Neural crest cell (in vitro differentiated cells): ENCODE results near the gene ELOVL5. TPM values are rescaled to one million over a fixed set of nuclear protein-coding genes. Genes with fewer than 3 reads are reported as not detected.
A peak's percentile ranks its signal among the peaks of the same experiment; 100 is the strongest.

Experiments used
- DNase-seq: peaks from one replicate; pipeline ENCODE4 v3.0.0; 2021; ENCODE audit warnings: low read depth, mixed read lengths, low spot score
- H3K27ac Mint-ChIP-seq: one replicate; pipeline ENCODE4 v1.8.0; 2021; ENCODE audit warnings: mild to moderate bottlenecking, mixed read lengths; ENCODE audit not compliant: unreplicated experiment
- H3K27me3 Mint-ChIP-seq: 2 replicates; pipeline ENCODE4 v1.8.0; 2021; ENCODE audit warnings: low read depth, mild to moderate bottlenecking, mixed read lengths
- H3K36me3 Mint-ChIP-seq: 2 replicates; pipeline ENCODE4 v1.8.0; 2021; ENCODE audit warnings: low read depth, mild to moderate bottlenecking, mixed read lengths
- H3K4me1 Mint-ChIP-seq: 2 replicates; pipeline ENCODE4 v1.8.0; 2021; ENCODE audit warnings: mixed read lengths
- H3K4me3 Mint-ChIP-seq: one replicate; pipeline ENCODE4 v1.8.0; 2021; ENCODE audit warnings: mild to moderate bottlenecking, mixed read lengths
- H3K9me3 Mint-ChIP-seq: 2 replicates; pipeline ENCODE4 v1.8.0; 2021; ENCODE audit warnings: mixed read lengths
- total RNA-seq: library from RNA; stranded (reverse); gene quantifications from 2 replicates; pipeline ENCODE4 v1.2.1, GENCODE V29; 2021
- TF ChIP-seq, protein P1 (sequence below): fragments of 200-600 bp; sonication (generic); conservative IDR thresholded peaks from 2 replicates; pipeline ENCODE4 v1.5.0; 2021; ENCODE audit warnings: antibody characterized with exemption, mild to moderate bottlenecking

The ELOVL5 gene
- total RNA-seq, 1 donor from 2014 or later, result 152 TPM

DNA sequence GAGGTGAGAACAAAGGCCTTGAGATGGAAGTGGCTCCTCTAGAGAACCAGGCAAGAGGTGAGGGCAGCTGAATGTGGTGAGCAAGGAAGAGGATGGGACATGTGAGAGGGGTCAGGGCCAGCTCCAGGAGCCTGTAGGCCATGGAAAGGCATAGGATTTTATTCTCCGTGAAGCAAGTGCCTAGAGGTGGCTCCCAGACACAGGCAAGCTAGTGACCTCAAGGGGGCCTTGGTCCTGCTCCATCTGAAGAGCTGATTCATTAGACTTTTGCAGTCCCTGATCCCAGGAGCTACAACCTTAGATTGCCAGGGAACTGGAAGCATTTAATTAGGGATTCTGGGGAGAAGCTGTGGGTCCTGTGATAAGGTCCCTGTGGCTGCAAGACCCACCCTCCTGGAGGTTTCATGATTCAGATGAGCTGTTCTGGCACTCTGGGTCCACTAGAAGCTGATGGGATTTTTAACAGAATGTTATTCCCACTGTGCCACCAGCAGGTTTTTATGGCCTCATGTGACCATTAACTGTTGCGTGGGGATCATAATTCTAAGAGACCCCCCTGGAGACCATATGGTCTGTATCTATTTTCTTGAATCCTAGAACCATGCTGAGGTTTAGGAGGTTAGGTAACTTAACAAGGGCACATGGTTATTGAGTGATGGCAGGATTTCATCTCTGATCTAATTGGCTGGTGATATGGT lies 90.5 kb downstream of the ELOVL5 start:
- H3K9me3 Mint-ChIP-seq, result peaks cover 3% of the 10 kb centered on the region
- TF ChIP-seq, protein P1, sequence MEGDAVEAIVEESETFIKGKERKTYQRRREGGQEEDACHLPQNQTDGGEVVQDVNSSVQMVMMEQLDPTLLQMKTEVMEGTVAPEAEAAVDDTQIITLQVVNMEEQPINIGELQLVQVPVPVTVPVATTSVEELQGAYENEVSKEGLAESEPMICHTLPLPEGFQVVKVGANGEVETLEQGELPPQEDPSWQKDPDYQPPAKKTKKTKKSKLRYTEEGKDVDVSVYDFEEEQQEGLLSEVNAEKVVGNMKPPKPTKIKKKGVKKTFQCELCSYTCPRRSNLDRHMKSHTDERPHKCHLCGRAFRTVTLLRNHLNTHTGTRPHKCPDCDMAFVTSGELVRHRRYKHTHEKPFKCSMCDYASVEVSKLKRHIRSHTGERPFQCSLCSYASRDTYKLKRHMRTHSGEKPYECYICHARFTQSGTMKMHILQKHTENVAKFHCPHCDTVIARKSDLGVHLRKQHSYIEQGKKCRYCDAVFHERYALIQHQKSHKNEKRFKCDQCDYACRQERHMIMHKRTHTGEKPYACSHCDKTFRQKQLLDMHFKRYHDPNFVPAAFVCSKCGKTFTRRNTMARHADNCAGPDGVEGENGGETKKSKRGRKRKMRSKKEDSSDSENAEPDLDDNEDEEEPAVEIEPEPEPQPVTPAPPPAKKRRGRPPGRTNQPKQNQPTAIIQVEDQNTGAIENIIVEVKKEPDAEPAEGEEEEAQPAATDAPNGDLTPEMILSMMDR, result no peak
- H3K4me3 Mint-ChIP-seq, result no peak overlapping the region
- H3K4me1 Mint-ChIP-seq, result no peaks in the 10 kb centered on the region
- no peak for DNase-seq
- peaks cover 45% of the 10 kb centered on the region for H3K36me3 Mint-ChIP-seq
- no peaks in the 10 kb centered on the region for H3K27me3 Mint-ChIP-seq
- no peak overlapping the region for H3K27ac Mint-ChIP-seq

DNA sequence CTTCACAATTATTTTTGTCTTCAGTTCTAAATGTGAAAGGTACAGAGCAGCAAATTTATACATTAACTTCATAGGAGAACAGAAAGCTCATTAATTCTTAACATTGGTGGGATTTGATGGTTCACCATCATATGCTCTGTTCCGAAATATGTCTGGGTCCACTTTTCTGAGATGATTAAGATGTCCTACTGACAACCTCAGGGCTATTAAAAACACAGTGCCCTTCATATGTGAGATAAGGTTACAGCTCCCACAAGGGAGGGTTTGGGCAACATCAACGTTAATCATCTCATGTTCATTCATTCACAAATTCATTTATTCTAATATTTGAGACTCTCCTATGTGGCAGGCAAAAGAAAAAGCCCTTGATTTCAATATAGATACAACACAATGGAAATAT lies 91.2 kb downstream of the ELOVL5 start:
- DNase-seq, result no peak
- peaks cover 3% of the 10 kb centered on the region for H3K9me3 Mint-ChIP-seq
- H3K4me1 Mint-ChIP-seq, result no peaks in the 10 kb centered on the region
- no peak overlapping the region for H3K4me3 Mint-ChIP-seq
- no peaks in the 10 kb centered on the region for H3K27me3 Mint-ChIP-seq
- TF ChIP-seq, protein P1, result no peak
- H3K27ac Mint-ChIP-seq, result no peak overlapping the region
- H3K36me3 Mint-ChIP-seq, result peaks cover 45% of the 10 kb centered on the region

DNA sequence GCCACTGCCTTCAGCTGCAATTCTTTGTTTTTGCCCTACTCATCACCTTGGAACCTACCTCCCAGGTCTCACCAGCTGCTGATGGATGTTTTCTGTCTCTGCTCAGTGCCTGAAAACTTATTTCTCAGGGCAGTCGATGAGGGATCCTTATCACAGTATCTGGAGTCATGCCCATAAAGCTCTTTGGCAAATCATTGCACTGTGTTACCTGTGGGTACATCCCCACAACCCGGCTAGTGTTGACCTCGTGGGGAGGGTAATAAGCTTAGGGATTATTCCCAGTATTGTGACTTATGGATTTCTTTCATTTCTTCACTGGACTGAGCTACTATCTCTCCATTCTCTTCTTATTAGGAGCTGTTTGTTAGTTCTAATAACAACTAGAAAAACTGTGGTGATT lies 91.7 kb downstream of the ELOVL5 start:
- Mint-ChIP-seq H3K9me3 (peaks cover 3% of the 10 kb centered on the region), H3K27me3 (no peaks in the 10 kb centered on the region), H3K4me3 (no peak overlapping the region), H3K4me1 (no peaks in the 10 kb centered on the region), H3K27ac (peak overlapping the region; percentile 86), H3K36me3 (peaks cover 45% of the 10 kb centered on the region)
- TF ChIP-seq, protein P1, result no peak
- no peak for DNase-seq

DNA sequence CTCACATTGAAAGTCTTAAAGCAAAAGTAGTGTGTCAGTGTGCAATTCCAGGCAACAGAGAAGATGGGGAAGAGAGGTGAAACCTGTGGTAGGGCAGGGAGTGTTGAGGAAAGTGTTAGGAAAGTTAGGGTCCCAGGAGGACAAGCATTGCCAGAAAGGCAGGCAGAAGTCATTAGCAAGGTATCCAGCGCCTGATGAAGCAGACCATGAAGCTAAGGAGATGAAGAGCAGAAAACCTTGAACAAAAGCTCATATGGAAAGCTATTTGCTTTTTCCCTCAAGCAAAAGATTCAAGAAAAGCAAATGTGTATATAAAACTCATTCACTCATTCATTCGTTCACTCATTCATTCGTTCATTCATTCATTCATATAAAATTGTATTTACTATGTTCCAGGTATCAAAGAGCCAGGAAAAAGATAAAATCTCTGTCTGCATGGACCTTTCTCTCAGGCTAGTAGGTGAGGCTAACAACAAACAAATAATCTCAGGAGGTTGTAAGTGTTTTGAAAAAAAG lies 96.5 kb downstream of the ELOVL5 start:
- H3K9me3 Mint-ChIP-seq, result peaks cover 3% of the 10 kb centered on the region
- H3K27me3 Mint-ChIP-seq, result no peaks in the 10 kb centered on the region
- TF ChIP-seq, protein P1, result no peak
- H3K4me1 Mint-ChIP-seq, result no peaks in the 10 kb centered on the region
- H3K36me3 Mint-ChIP-seq, result peaks cover 14% of the 10 kb centered on the region
- no peak overlapping the region for H3K27ac Mint-ChIP-seq
- H3K4me3 Mint-ChIP-seq, result no peak overlapping the region
- no peak for DNase-seq

DNA sequence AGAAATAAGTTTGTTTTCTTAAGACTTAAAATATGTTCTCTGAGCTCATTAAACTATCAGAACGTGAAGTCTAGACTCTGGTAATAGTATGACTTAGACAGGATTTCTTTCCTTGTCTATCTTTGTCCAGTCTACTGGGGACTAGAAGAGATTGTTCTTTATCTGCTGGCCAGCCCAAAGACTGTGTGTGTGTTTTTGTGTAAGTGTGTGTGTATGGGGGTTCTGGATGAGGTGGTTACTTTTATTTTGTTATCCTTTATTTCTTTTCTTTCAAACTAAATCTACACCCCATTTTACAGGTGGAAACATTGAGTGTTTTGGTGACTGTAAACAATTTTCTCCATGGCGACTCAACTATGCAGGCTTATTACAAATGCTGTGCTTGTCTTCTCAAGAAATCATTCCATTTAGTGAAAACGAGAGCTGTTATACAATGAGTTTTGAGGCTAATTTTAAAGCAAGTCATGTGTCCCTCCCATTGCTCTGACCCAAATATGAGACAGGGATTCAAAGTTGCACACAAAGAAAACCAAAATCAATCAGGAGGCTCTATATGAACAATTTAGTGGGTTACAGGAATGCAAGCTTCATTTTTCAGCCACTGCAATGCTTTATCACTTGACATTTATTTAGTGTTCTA lies 97.6 kb downstream of the ELOVL5 start:
- no peak overlapping the region for H3K27ac Mint-ChIP-seq
- H3K4me3 Mint-ChIP-seq, result no peak overlapping the region
- no peaks in the 10 kb centered on the region for H3K27me3 Mint-ChIP-seq
- no peak for DNase-seq
- H3K4me1 Mint-ChIP-seq, result no peaks in the 10 kb centered on the region
- TF ChIP-seq, protein P1, result no peak
- H3K36me3 Mint-ChIP-seq, result peaks cover 10% of the 10 kb centered on the region
- peaks cover 3% of the 10 kb centered on the region for H3K9me3 Mint-ChIP-seq
